Tibial nerve (tissue), 4 donors: ENCODE data around the gene CALD1. TPM values are rescaled to one million over a fixed set of nuclear protein-coding genes. Genes with fewer than 3 reads are reported as not detected.

Experiments used
- DNase-seq, 2 donors: peaks; one replicate each; pipeline ENCODE4 v3.0.0-alpha.2; 2019; ENCODE audit warnings: low spot score in 2 of 2
- H3K27ac ChIP-seq, 4 donors: fragments of 200-600 bp; sonication (generic) in 3 of 4; one replicate each; pipeline ENCODE4 v1.5.1; 2017 to 2019; ENCODE audit warnings: mild to moderate bottlenecking in 1 of 4
- H3K27me3 ChIP-seq, 2 donors: fragments of 200-600 bp; sonication (generic) in 1 of 2; one replicate each; pipeline versions ENCODE4 v1.5.1 to v1.6.0; 2017 to 2019
- H3K36me3 ChIP-seq, 3 donors: fragments of 200-600 bp; sonication (generic); one replicate each; pipeline ENCODE4 v1.5.1; 2018 to 2019
- H3K4me1 ChIP-seq, 4 donors: fragments of 200-600 bp; sonication (generic) in 3 of 4; one replicate each; pipeline ENCODE4 v1.5.1; 2017 to 2019
- H3K4me3 ChIP-seq, 4 donors: fragments of 200-600 bp; sonication (generic) in 3 of 4; one replicate each; pipeline ENCODE4 v1.5.1; 2017 to 2019; ENCODE audit warnings: mild to moderate bottlenecking in 1 of 4, moderate library complexity in 1 of 4
- H3K9me3 ChIP-seq, 4 donors: fragments of 200-600 bp; sonication (generic) in 3 of 4; one replicate each; pipeline ENCODE4 v1.5.1; 2017 to 2019
- CTCF ChIP-seq, 5 experiments: fragments of 200-600 bp in 3 of 5; fragments of 450-650 bp in 2 of 5; sonication (generic) in 3 of 5; IDR thresholded peaks; one replicate each; pipeline ENCODE4 v1.5.1; 2016 to 2019; ENCODE audit warnings: antibody characterized with exemption in 5 of 5, mild to moderate bottlenecking in 3 of 5, moderate library complexity in 2 of 5
- EP300 ChIP-seq, 2 donors: sonication (generic); formaldehyde crosslinking; IDR thresholded peaks; one replicate each; pipeline ENCODE4 v1.6.1; 2017; ENCODE audit warnings: antibody characterized with exemption in 2 of 2, mild to moderate bottlenecking in 1 of 2
- POLR2A ChIP-seq, 2 donors: fragments of 450-650 bp; IDR thresholded peaks; one replicate each; pipeline ENCODE4 v1.6.1; 2017; ENCODE audit warnings: antibody characterized with exemption in 2 of 2, mild to moderate bottlenecking in 2 of 2, moderate library complexity in 2 of 2
- WGBS, 2 donors: methylation state at CpG; one replicate each; pipeline ENCODE4 v1.1.5; 2018; 5-methylcytosine and 5-hydroxymethylcytosine counted together
- total RNA-seq, 4 donors: library from RNA; depleted of rRNA; stranded (reverse); fragments of >200 nt; gene quantifications; one replicate each; pipeline ENCODE4 v1.1.0, GENCODE V29; 2016

Gene CALD1
- total RNA-seq, 4 donors from 2014 or later: 320 to 870 (median 433) TPM

- H3K4me3 ChIP-seq: no peak overlapping the region
- peaks cover 0 to 36% (median 15%) of the 10 kb centered on the region in 4 donors for H3K4me1 ChIP-seq
- WGBS, 2 donors: 60 to 65% methylated on average over 1 of the region's 1 CpG
- no peak for DNase-seq
- no peaks in the 10 kb centered on the region for H3K9me3 ChIP-seq
- no peaks in the 10 kb centered on the region for H3K36me3 ChIP-seq
- no peak overlapping the region for H3K27ac ChIP-seq
- TF ChIP-seq EP300 (IDR thresholded peaks at IDR 0.05): no peak
- no peak for TF ChIP-seq CTCF (IDR thresholded peaks at IDR 0.05)
- TF ChIP-seq POLR2A (IDR thresholded peaks at IDR 0.05): no peak
- no peaks in the 10 kb centered on the region for H3K27me3 ChIP-seq
These were observed 103.0 kb downstream of the CALD1 start for GRCh38 chr7:134882481-134882880.

- H3K27ac ChIP-seq: peak overlapping the region; percentile 42 to 86 (median 72)
- H3K27me3 ChIP-seq: no peaks in the 10 kb centered on the region
- TF ChIP-seq EP300 (IDR thresholded peaks at IDR 0.05) (peak; percentile 13 to 42), POLR2A (IDR thresholded peaks at IDR 0.05) (no peak)
- H3K9me3 ChIP-seq: no peaks in the 10 kb centered on the region
- 9 to 17% methylated on average over 1 of the region's 1 CpG for WGBS, 2 donors
- H3K4me3 ChIP-seq: no peak overlapping the region
- DNase-seq: no peak
- no peaks in the 10 kb centered on the region for H3K36me3 ChIP-seq
- peaks cover 0 to 43% (median 24%) of the 10 kb centered on the region in 4 donors for H3K4me1 ChIP-seq
These were observed 106.5 kb downstream of the CALD1 start for GRCh38 chr7:134885967-134886352.

- Histone ChIP-seq H3K4me1 (peaks cover 0 to 44% (median 24%) of the 10 kb centered on the region in 4 donors), H3K4me3 (no peak overlapping the region), H3K36me3 (no peaks in the 10 kb centered on the region), H3K27me3 (no peaks in the 10 kb centered on the region), H3K27ac (peak overlapping the region; percentile 42 to 86 (median 72)), H3K9me3 (no peaks in the 10 kb centered on the region)
- TF ChIP-seq CTCF (IDR thresholded peaks at IDR 0.05) (no peak), POLR2A (IDR thresholded peaks at IDR 0.05) (no peak), EP300 (IDR thresholded peaks at IDR 0.05) (peak in 1 of 2 donors; percentile 3)
- peak in 1 of 2 donors; percentile 58 for DNase-seq
- WGBS, 2 donors: 24 to 27% methylated on average over 8 of the region's 8 CpGs
These were observed 107.1 kb downstream of the CALD1 start for GRCh38 chr7:134886353-134887057.

GRCh38 chr7:134887523-134887922, 108.1 kb downstream of the CALD1 start:
- peaks cover 0 to 44% (median 24%) of the 10 kb centered on the region in 4 donors for H3K4me1 ChIP-seq
- TF ChIP-seq EP300 (IDR thresholded peaks at IDR 0.05) (no peak), POLR2A (IDR thresholded peaks at IDR 0.05) (no peak), CTCF (IDR thresholded peaks at IDR 0.05) (no peak)
- 93 to 95% methylated on average over 8 of the region's 8 CpGs for WGBS, 2 donors

GRCh38 chr7:134888141-134888740, 108.8 kb downstream of the CALD1 start:
- Histone ChIP-seq H3K9me3 (no peaks in the 10 kb centered on the region), H3K36me3 (no peaks in the 10 kb centered on the region), H3K4me3 (no peak overlapping the region), H3K4me1 (peaks cover 0 to 52% (median 24%) of the 10 kb centered on the region in 4 donors), H3K27ac (peak overlapping the region in 2 of 4 donors; percentile 30 to 95), H3K27me3 (no peaks in the 10 kb centered on the region)
- no peak for DNase-seq
- TF ChIP-seq EP300 (IDR thresholded peaks at IDR 0.05) (no peak), CTCF (IDR thresholded peaks at IDR 0.05) (no peak), POLR2A (IDR thresholded peaks at IDR 0.05) (no peak)
- WGBS, 2 donors: 71 to 72% methylated on average over 3 of the region's 3 CpGs

More at GRCh38 chr7:134887523-134887922, 108.1 kb downstream of the CALD1 start:
- no peak overlapping the region for H3K4me3 ChIP-seq
- H3K36me3 ChIP-seq: no peaks in the 10 kb centered on the region
- no peaks in the 10 kb centered on the region for H3K9me3 ChIP-seq
- H3K27ac ChIP-seq: no peak overlapping the region
- H3K27me3 ChIP-seq: no peaks in the 10 kb centered on the region
- DNase-seq: no peak
